GM21526 (cell line): Measurements from ENCODE around the gene LPA.
"Not testable (repeated sequence)": the region's sequence is repeated elsewhere in the genome, so short reads cannot be mapped to it uniquely, and the experiment has no call there.

Source experiments
- ATAC-seq: cut with Tn5 transposase; IDR thresholded peaks from one replicate; pipeline ENCODE4 v1.9.1; 2021; ENCODE audit warnings: moderate library complexity; ENCODE audit not compliant: unreplicated experiment, low FRiP score

Gene LPA, protein sequence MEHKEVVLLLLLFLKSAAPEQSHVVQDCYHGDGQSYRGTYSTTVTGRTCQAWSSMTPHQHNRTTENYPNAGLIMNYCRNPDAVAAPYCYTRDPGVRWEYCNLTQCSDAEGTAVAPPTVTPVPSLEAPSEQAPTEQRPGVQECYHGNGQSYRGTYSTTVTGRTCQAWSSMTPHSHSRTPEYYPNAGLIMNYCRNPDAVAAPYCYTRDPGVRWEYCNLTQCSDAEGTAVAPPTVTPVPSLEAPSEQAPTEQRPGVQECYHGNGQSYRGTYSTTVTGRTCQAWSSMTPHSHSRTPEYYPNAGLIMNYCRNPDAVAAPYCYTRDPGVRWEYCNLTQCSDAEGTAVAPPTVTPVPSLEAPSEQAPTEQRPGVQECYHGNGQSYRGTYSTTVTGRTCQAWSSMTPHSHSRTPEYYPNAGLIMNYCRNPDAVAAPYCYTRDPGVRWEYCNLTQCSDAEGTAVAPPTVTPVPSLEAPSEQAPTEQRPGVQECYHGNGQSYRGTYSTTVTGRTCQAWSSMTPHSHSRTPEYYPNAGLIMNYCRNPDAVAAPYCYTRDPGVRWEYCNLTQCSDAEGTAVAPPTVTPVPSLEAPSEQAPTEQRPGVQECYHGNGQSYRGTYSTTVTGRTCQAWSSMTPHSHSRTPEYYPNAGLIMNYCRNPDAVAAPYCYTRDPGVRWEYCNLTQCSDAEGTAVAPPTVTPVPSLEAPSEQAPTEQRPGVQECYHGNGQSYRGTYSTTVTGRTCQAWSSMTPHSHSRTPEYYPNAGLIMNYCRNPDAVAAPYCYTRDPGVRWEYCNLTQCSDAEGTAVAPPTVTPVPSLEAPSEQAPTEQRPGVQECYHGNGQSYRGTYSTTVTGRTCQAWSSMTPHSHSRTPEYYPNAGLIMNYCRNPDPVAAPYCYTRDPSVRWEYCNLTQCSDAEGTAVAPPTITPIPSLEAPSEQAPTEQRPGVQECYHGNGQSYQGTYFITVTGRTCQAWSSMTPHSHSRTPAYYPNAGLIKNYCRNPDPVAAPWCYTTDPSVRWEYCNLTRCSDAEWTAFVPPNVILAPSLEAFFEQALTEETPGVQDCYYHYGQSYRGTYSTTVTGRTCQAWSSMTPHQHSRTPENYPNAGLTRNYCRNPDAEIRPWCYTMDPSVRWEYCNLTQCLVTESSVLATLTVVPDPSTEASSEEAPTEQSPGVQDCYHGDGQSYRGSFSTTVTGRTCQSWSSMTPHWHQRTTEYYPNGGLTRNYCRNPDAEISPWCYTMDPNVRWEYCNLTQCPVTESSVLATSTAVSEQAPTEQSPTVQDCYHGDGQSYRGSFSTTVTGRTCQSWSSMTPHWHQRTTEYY (N-terminal part only)

DNA sequence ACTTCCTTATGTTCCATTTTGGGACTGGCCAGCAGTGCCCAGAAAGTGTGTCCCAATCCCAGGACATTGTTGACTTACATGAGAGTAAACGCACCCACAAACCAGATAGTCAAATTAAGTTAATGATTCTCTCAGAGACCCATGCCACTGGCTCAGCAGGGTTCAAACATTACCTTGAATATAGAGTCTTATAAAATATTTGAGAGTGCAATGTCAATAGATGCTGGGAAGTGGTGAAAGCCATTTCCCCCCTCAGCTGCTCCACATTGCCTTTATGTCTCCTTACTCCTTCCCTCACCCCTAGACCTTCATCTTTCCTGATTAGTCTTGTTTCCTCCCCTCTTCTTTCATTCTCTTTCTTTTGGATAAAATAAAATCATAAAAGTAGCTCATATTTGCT lies at the start of gene LPA:
LPA (minus strand) TSS at position 78 of the 400 bp plus-strand sequence; CDS start at position 17, 61 bp downstream.
- not testable (repeated sequence) for ATAC-seq

DNA sequence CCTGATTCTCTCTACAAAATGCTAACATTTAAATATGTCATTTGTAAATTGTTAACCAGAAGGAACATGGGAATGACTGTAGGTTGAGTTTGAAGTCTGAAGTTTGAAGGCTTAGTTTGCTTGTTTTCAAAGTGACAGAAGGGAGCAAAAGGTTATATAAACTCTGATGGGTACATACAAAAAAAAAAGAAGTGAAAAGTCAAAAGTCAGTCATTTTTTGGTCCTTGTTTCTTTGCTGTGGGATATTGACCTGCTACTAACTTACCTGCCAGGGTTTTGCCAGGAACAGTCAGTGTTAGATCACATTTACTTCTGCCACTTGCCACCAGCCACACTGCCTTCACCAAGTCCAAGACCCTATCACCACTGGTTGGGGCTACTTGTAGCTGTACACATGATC lies 44.9 kb upstream of the LPA start:
- not testable (repeated sequence) for ATAC-seq

DNA sequence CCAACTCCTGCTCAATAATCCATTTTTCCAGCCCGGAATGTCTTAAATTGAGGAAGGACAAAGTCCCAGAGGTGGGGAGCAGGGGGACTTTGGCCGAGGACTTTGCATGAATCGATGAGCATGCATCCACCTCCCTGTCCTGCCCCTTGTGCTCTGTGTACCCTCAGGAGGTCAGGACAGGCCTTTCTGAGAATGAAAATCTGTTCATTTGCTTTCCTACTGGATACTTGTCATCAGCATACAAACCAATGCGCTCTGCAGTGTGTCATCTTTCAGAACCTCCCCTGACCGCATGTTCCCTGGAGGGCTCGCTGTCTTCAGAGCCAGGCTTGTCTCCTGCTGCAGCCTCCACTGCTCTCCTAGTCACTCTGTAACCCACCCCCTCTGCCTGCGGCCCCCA lies 40.6 kb upstream of the LPA start:
- not testable (repeated sequence) for ATAC-seq

DNA sequence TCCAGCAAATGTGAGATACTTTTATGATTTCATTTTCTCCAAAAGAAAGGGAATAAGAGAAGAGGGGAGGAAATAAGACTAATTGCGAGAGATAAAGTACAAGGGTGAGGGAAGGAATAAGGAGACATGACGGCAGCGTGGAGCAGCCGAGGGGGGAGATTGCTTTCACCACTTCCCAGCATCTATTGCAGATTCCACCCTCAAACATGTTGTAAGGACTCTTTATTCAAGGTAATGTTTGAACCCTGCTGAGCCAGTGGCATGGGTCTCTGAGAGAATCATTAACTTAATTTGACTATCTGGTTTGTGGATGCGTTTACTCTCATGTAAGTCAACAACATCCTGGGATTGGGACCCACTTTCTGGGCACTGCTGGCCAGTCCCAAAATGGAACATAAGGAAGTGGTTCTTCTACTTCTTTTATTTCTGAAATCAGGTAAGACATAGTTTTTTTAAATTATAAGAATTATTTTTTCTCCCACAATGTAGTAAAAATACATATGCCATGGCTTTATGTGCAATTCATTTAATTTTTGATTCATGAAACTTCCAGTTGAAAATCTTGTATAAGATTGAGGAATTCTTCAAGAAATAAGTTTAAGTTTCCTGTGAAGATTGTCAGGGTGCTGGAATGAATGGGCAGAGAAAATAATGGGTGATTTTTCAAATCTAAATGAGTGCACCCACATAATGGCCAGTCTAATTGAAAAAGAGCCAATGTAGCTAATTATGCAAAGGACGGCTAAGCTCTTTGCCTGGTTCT lies 38.0 kb upstream of the LPA start, which contains the start of gene PLG:
PLG (plus strand) TSS at position 327 of the 763 bp plus-strand sequence; CDS start at position 388, 61 bp downstream.
- not testable (repeated sequence) for ATAC-seq

DNA sequence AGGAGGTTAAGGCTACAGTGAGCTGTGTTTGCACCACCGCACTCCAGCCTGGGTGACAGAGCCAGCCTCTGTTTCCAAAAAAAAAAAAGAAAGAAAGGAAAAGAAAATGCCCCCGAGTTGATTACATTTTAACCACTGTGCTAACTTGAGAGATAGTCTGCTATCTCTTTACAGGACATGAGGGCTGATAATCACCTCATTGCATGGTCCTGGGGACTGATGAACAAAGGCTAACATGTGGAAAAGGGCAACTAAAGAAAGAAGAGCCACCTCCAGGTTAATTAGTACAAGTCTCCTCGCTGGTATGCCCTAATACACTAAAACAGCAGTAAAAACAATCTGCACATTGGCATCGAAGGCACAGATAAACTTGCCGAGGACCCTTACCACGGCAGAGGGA lies 33.8 kb upstream of the LPA start:
- no peak for ATAC-seq

DNA sequence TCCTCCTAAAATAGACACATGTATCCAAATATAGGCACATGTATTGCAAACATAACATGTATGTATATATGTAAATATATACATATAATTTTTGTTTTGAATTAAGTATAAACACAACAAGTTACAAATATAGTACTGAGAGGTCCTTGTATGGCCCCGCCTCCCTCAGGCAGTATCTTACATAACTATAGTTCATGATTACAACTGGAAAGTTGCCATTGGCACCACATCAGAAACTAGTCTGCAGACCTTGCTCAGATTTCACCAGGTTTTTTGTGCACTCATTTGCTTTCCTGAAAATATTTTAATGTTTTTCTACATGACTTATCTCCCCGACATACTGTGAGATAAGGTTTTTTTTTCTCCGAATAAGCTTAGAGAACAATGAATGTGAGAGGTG lies 32.8 kb upstream of the LPA start:
- not testable (repeated sequence) for ATAC-seq

DNA sequence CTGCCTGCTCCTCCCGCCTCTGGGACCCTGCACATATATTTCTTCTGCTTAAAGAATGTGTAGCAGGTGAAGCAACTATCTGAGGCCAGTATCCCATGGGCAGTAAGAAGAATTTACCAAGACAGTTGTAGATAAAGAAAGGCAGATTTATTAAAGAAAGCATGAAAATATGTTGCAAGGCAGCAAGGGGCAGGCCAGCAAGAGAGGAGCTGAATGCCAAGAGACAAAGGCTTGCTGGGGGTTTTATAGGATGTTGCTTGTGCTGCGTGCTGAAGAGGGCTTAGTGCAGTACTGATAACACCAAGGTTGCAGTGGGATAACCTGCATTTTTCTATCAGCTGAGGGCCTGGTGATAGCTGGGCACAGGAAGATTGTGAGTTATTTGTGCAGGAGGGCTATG lies 31.5 kb upstream of the LPA start:
- not testable (repeated sequence) for ATAC-seq

DNA sequence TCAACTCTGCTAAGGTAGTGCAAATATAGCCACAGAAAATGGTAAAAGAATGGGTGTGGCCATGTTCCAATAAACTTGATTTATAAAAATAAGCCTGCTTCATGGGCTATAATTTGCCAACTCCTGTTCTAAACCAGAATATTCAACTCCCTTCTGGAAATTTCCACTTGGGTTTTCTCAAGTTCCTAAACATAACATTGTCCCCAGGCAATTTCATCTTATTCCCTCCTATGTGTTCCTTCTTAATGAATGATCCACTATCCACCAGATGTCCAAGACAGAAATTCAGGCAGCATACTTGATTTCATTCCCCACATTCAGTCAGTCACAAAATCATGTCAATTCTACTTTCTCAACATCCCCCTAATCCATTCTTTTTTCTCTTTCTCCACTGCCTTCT lies 30.9 kb upstream of the LPA start:
- not testable (repeated sequence) for ATAC-seq

DNA sequence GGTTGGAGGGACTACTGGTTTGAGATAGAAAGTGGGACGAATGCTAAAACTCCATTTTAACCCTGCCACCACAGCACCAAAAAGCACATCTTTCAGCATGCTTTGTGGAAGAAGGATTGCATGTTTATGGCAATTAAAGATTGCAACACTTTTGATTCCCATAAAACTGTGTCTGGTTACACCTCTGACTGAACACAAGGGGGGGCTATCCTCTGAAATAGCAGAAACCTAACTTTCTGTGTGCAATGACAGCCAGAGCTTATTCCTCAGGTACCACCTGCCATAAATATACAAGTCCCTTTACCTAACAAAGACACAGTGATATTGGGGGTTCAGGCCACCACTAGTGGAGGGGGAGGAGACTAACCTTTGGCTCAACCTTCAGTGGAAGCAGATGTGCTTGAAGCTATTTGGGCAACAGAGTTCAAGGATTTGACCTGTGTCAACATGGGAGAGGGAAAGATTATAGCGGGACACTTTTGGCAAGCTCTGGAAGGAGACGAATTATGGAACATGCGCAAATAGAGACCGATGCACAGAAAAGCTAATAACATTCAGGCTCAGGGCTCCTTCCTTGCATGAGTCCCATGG lies 28.4 kb upstream of the LPA start:
- no peak for ATAC-seq

DNA sequence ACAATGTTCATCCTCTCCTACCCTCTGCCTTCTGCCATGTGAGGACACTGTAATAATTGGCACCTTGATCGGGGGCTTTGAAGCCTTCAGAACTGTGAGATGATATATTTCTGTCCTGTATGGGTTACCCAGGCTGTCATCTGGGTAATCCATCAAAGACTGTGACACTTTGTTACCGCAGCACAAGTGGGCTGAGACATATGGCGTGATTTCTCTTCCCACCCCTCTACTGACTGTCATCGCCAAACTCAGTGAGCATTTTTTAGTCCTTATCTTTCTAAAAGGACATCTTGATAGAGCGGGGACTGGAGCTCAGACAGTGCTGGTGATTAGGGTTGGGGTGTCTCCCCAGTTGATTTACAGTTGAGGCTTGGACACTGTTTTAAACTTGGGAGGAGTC lies 27.5 kb upstream of the LPA start:
- no peak for ATAC-seq

DNA sequence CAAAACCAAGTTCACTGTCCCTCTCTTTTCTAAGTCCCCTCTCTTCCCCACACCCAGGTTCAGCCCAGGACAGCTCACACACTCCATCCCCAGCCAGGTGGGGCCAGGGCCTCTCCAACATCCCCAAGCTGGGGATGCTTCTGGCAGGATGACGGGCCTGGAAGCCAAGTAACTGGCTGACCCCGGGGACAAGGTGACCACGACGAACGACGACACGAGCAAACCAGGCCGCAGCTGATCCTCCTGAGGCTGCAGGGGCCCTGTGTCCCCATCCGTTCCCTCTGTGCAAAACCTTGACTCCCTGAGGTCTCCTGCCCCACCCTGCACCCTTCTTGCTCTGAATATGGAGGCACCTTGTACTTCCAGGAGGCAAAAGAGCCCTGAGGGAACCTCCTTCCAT lies 26.4 kb upstream of the LPA start:
- no peak for ATAC-seq

DNA sequence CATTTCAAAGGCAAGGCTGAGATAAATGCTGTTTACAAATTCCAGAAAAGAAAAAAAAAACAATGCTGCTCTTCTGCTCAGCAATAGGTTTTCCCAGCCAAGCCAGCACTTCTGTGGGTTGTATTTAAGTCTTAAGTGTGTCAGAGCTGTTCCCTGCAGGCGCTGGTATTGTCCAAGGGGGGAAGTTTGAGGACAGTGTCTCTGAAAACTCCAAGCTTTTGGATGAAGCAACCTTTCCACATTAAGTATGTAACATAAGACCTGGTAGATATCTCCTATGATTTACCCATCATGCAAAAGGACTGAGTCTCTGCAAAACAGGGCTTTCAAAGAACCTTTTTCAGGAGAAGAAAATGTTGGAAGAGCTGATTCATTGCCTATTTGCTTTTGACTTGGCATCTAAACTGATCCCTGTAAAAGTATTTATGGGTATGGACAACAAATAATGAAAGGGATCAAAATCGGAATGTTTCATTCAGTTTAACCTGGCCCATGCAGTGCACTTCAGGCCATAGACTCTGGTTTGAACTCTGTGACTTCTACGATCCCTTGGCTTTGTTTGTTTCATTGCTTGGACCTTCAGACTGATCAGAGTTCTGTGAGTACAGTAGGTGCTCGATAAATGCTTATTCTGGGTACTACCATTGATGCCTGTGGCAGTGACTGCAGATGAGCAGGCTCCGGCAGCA lies 21.8 kb upstream of the LPA start:
- no peak for ATAC-seq

DNA sequence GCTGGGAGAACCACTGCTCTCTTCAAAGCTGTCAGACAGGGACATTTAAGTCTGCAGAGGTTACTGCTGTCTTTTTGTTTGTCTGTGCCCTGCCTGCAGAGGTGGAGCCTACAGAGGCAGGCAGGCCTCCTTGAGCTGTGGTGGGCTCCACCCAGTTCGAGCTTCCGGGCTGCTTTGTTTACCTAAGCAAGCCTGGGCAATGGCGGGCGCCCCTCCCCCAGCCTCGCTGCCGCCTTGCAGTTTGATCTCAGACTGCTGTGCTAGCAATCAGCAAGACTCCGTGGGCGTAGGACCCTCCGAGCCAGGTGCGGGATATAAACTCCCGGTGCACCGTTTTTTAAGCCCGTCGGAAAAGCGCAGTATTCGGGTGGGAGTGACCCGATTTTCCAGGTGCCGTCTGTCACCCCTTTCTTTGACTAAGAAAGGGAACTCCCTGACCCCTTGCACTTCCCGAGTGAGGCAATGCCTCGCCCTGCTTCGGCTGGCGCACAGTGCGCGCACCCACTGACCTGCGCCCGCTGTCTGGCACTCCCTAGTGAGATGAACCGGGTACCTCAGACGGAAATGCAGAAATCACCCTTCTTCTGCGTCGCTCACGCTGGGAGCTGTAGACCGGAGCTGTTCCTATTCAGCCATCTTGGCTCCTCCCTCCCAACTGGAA lies 21.2 kb upstream of the LPA start:
- ATAC-seq: not testable (repeated sequence)

DNA sequence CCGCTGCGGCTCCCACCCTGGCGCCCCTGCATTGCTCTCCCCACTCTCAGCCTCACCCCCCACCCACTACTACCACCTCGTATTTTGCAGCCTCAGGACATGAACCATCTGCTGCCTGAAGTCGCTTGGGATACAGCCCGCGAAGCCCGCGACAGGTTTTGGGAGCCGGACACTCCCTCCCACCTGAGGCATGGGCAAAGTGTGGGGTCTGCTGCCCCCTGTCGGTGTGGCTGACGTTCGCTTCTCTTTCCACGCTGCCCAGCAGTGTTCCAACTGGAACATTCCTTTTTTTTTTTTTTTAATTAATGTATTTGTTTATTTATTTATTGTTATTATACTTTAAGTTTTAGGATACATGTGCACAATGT lies 15.3 kb upstream of the LPA start:
- ATAC-seq: no peak

DNA sequence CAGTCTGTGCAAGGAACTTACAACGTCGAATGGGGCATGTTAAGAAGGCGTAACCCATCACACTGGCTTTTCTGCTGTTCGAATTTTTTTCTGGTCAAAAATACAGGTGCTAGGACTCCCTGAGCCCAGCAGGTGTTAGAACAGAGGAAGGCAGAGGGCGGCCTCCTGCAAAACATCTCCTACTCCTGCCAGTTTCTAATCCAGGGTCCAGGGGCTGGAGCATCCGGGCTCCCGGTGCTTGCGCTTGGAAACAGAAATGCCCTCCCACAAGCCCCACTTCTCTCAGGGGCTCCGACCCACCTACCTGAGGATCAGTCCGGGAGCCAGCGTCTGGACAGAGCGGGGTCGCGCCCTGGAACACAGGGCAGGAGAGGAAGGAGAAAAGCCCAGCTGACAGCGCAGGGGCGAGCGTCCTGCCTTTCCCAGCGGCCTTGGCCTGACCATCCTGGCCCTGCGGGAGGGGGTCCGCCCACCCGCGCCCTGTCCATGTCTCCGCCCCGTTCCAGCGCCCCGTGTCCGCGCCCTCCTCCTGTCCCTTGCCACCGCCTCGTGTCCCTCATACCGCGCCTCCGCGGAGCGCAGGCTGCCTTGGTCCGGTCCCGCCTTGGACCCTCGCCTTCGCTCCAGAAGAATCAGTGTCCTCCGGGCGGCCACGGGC lies 14.8 kb upstream of the LPA start:
- no peak for ATAC-seq

DNA sequence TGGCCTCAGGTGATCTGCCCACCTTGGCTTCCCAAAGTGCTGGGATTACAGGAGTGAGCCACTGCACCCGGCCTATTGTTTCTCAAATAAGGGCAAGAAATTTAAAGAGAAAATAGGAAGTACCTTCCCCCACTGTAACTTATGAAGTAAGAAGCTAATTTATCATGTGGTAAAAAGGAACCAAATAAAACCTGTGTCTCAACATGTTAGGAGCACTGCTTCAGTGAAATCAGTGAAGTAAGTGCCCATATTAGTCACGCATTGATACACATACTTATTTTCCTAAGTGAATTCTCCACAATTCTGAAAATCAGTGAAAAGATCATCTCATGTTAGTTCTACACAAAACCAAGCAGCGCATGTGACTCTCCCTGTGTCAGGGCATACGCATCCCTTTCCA lies 14.2 kb upstream of the LPA start:
- ATAC-seq: no peak

DNA sequence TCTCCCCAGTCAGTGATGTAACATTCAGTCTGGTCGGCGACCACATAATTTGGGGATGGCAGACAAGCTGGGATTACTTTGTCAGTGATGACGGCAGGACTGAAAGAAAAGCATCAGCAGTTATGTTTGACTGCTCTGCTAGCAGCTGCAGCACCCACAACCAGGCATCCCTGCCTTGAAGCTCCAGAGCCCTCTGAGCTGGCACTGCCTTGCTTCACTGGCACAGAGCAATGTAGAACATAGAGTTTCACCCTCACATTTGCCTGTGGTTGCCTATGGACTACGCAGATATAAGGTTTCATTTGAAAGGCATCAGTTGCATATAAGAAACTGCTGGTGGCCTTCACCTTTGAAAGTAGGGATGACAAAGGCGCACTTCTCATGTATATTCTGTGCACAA lies 12.3 kb upstream of the LPA start:
- not testable (repeated sequence) for ATAC-seq

DNA sequence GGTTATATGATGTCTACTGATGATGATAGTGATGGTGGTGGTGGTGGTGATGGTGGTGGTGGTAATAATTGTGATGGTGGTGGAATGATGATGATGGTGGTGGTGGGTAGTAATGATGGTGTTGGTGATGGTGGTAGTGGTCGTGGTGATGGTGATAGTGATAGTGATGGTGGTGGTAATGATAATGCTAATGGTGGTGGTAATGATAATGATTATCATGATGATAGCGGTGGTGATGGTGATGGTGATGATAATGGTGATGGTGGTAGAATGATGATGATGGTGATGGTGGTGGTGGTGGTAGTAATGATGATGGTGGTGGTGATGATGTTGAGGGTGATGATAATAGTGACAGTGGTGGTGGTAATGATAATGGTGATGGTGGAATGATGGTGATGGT lies 4.5 kb upstream of the LPA start:
- no peak for ATAC-seq
